OCI-LY1 (cell line): ENCODE measurements around the gene PAPOLA.

Source experiments
- EZH2 ChIP-seq: fragments of 200-600 bp; sonication (generic), shearing (Covaris generic); IDR thresholded peaks from 2 replicates; pipeline ENCODE4 v1.8.0; 2017; ENCODE audit warnings: borderline replicate concordance, mixed run types, mild to moderate bottlenecking, antibody characterized with exemption, low read length, moderate library complexity, mixed read lengths
- TF ChIP-seq, protein P1 (sequence below): fragments of 200-600 bp; sonication (generic), shearing (Covaris generic); IDR thresholded peaks from 2 replicates; pipeline ENCODE4 v1.5.1; 2017; ENCODE audit warnings: mild to moderate bottlenecking, antibody characterized with exemption, low read length, moderate library complexity, mixed read lengths

DNA sequence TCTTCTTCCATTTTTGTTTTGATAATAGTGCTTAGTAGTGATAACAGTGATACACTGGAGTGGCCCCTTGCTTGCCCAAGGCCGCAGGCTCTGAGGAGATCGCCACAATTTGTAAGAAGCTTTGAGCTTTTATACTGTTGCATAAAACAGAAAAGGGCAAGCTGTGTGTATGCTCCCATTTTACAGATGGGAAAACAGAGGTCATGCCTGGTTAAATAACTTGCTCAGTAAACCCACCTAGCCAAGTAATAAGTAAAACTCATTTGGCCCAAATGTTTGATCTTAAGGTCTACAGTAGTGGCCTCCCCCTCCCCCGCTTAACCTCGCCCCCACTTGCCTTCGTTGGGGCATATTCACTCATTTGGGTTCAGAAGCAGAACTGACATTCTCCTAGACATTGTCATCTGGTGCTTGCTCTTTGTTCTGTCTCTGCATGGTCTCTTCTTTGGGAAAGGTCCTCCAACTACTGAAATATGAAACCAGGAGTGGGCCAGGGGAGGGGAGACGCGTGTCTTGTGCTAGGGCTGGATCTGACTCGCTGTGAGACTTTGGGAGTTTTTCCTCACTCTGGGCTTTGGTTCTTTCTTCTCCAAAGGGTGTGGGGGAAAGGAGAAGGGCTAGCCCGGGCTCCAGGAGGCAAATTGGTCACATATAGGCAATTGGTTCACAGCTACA, 88.1 kb downstream of the PAPOLA start:
- no peak for TF ChIP-seq EZH2
- TF ChIP-seq, protein P1, sequence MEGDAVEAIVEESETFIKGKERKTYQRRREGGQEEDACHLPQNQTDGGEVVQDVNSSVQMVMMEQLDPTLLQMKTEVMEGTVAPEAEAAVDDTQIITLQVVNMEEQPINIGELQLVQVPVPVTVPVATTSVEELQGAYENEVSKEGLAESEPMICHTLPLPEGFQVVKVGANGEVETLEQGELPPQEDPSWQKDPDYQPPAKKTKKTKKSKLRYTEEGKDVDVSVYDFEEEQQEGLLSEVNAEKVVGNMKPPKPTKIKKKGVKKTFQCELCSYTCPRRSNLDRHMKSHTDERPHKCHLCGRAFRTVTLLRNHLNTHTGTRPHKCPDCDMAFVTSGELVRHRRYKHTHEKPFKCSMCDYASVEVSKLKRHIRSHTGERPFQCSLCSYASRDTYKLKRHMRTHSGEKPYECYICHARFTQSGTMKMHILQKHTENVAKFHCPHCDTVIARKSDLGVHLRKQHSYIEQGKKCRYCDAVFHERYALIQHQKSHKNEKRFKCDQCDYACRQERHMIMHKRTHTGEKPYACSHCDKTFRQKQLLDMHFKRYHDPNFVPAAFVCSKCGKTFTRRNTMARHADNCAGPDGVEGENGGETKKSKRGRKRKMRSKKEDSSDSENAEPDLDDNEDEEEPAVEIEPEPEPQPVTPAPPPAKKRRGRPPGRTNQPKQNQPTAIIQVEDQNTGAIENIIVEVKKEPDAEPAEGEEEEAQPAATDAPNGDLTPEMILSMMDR, result no peak
